ENCODE measurements around the gene ADCK1. TPM values are rescaled to one million over a fixed set of nuclear protein-coding genes. Genes with fewer than 3 reads are reported as not detected.

ADCK1 gene
- total RNA-seq, 1 experiment from 2014 or later, result 11.4 TPM

GRCh38 chr14:77804592-77804991 lies 4.7 kb downstream of the ADCK1 start:
- H3K4me3 Mint-ChIP-seq, result no peak overlapping the region
- no peaks in the 10 kb centered on the region for H3K9me3 Mint-ChIP-seq
- ATAC-seq (peak; percentile 62), DNase-seq (ENCODE audit: low spot score) (peak; percentile 69)
- ChIA-PET CTCF (interaction anchor here (0.6 to 0.8 kb wide), 2 partner anchors 37 to 44 kb away, joined by 4 read pairs; no protein-coding TSS in a partner anchor), POLR2A (no interaction called here)
- no peaks in the 10 kb centered on the region for H3K36me3 Mint-ChIP-seq
- TF ChIP-seq ZNF232 (CRISPR knock-in tag; IDR thresholded peaks at IDR 0.05) (no peak), CTCF (IDR thresholded peaks at IDR 0.05) (peak; percentile 48; the same call in 1 of the 2 replicates)
- H3K27ac Mint-ChIP-seq, result no peak overlapping the region
- no peaks in the 10 kb centered on the region for H3K27me3 Mint-ChIP-seq (ENCODE audit: low read depth)
- peaks cover 14% of the 10 kb centered on the region for H3K4me1 Mint-ChIP-seq

GRCh38 chr14:77805706-77806105 lies 5.8 kb downstream of the ADCK1 start:
- no peaks in the 10 kb centered on the region for H3K27me3 Mint-ChIP-seq (ENCODE audit: low read depth)
- no peaks in the 10 kb centered on the region for H3K9me3 Mint-ChIP-seq
- DNase-seq (ENCODE audit: low spot score) (no peak), ATAC-seq (no peak)
- ChIA-PET POLR2A (no interaction called here), CTCF (interaction anchor here (0.6 to 0.7 kb wide), 2 partner anchors 100 to 151 kb away, joined by 4 to 6 read pairs; no protein-coding TSS in a partner anchor)
- no peaks in the 10 kb centered on the region for H3K36me3 Mint-ChIP-seq
- H3K4me3 Mint-ChIP-seq, result no peak overlapping the region
- peaks cover 12% of the 10 kb centered on the region for H3K4me1 Mint-ChIP-seq
- H3K27ac Mint-ChIP-seq, result no peak overlapping the region
- TF ChIP-seq ARID4B (CRISPR knock-in tag; IDR thresholded peaks at IDR 0.05; ENCODE audit: borderline replicate concordance), result no peak

GRCh38 chr14:77808250-77808649 lies 8.3 kb downstream of the ADCK1 start:
- H3K9me3 Mint-ChIP-seq, result no peaks in the 10 kb centered on the region
- H3K36me3 Mint-ChIP-seq, result no peaks in the 10 kb centered on the region
- peaks cover 12% of the 10 kb centered on the region for H3K4me1 Mint-ChIP-seq
- DNase-seq (ENCODE audit: low spot score) (no peak), ATAC-seq (no peak)
- no peak overlapping the region for H3K27ac Mint-ChIP-seq
- POLR2A ChIA-PET, result no interaction called here
- no peaks in the 10 kb centered on the region for H3K27me3 Mint-ChIP-seq (ENCODE audit: low read depth)
- TF ChIP-seq TCF7 (CRISPR knock-in tag; IDR thresholded peaks at IDR 0.05; ENCODE audit: low read depth) (no peak), ARID4B (CRISPR knock-in tag; IDR thresholded peaks at IDR 0.05; ENCODE audit: borderline replicate concordance) (no peak), NR2C2 (CRISPR knock-in tag; IDR thresholded peaks at IDR 0.05) (no peak), MLX (CRISPR knock-in tag; IDR thresholded peaks at IDR 0.05) (no peak)
- CTCF ChIA-PET, result no interaction called here
- H3K4me3 Mint-ChIP-seq, result no peak overlapping the region

GRCh38 chr14:77809011-77809410 lies 9.1 kb downstream of the ADCK1 start:
- DNase-seq (ENCODE audit: low spot score) (no peak), ATAC-seq (no peak)
- H3K27ac Mint-ChIP-seq, result no peak overlapping the region
- no peaks in the 10 kb centered on the region for H3K36me3 Mint-ChIP-seq
- POLR2A ChIA-PET, result no interaction called here
- H3K4me3 Mint-ChIP-seq, result no peak overlapping the region
- no peaks in the 10 kb centered on the region for H3K27me3 Mint-ChIP-seq (ENCODE audit: low read depth)
- CTCF ChIA-PET, result no interaction called here
- no peaks in the 10 kb centered on the region for H3K9me3 Mint-ChIP-seq
- H3K4me1 Mint-ChIP-seq, result peaks cover 7% of the 10 kb centered on the region
- TF ChIP-seq ATF2 (CRISPR knock-in tag; IDR thresholded peaks at IDR 0.05; ENCODE audit: borderline replicate concordance, low read depth) (no peak), NFATC4 (CRISPR knock-in tag; IDR thresholded peaks at IDR 0.05) (no peak), GRHL2 (CRISPR knock-in tag; IDR thresholded peaks at IDR 0.05; ENCODE audit: insufficient replicate concordance, severe bottlenecking) (no peak), ZNF317 (CRISPR knock-in tag; IDR thresholded peaks at IDR 0.05; ENCODE audit: borderline replicate concordance, low read depth) (no peak), FOXJ3 (CRISPR knock-in tag; IDR thresholded peaks at IDR 0.05; ENCODE audit: borderline replicate concordance) (no peak), ZBTB21 (CRISPR knock-in tag; IDR thresholded peaks at IDR 0.05; ENCODE audit: borderline replicate concordance) (no peak), ETV6 (CRISPR knock-in tag; IDR thresholded peaks at IDR 0.05) (no peak), MYBL2 (CRISPR knock-in tag; IDR thresholded peaks at IDR 0.05) (no peak), KAT7 (CRISPR knock-in tag; IDR thresholded peaks at IDR 0.05; ENCODE audit: borderline replicate concordance) (no peak), ZNF396 (CRISPR knock-in tag; IDR thresholded peaks at IDR 0.05; ENCODE audit: borderline replicate concordance) (no peak)

Data from WTC11 (cell line).